ENCODE measurements around the gene VWF. TPM values are rescaled to one million over a fixed set of nuclear protein-coding genes. Genes with fewer than 3 reads are reported as not detected.
"Not testable (repeated sequence)": the region's sequence is repeated elsewhere in the genome, so short reads cannot be mapped to it uniquely, and the experiment has no call there.

Gene VWF
- total RNA-seq, 4 donors from 2014 or later, result 163 to 367 (median 253) TPM

GRCh38 chr12:6026998-6027397, 97.5 kb downstream of the VWF start:
- WGBS, result 77% methylated on average over 6 of the region's 6 CpGs
- no peak for TF ChIP-seq POLR2AphosphoS5 (IDR thresholded peaks at IDR 0.05)
- no peak for TF ChIP-seq POLR2A (IDR thresholded peaks at IDR 0.05; ENCODE audit: low read depth)
- no peak for TF ChIP-seq CTCF (IDR thresholded peaks at IDR 0.05)
- no peak for TF ChIP-seq EP300 (IDR thresholded peaks at IDR 0.05)
- Histone ChIP-seq H3K4me3 (no peak overlapping the region), H3K27me3 (no peaks in the 10 kb centered on the region), H3K9me3 (peaks cover 0 to 5% (median 2%) of the 10 kb centered on the region in 4 donors), H3K27ac (replicated peaks in 1 of 4) (no peak overlapping the region), H3K36me3 (peaks cover 0 to 73% (median 1%) of the 10 kb centered on the region in 4 donors), H3K4me1 (no peaks in the 10 kb centered on the region)
- intact Hi-C loops (cut with DNase I), result no loop called here
- DNase-seq (ENCODE audit: extremely low spot score), result no peak

- DNase-seq (ENCODE audit: extremely low spot score); H3K4me3 ChIP-seq; intact Hi-C loops (cut with DNase I); H3K9me3 ChIP-seq; H3K27me3 ChIP-seq; H3K4me1 ChIP-seq; H3K27ac ChIP-seq (replicated peaks in 1 of 4): not testable (repeated sequence)
- peaks cover 0 to 71% (median 2%) of the 10 kb centered on the region in 4 donors for H3K36me3 ChIP-seq
- 93% methylated on average over 7 of the region's 9 CpGs for WGBS
These were observed 98.7 kb downstream of the VWF start for GRCh38 chr12:6025703-6026298.

- peak; percentile 42 for DNase-seq (ENCODE audit: extremely low spot score)
- intact Hi-C loops (cut with DNase I), result not testable (repeated sequence)
These were observed 100.4 kb downstream of the VWF start for GRCh38 chr12:6024066-6024465.

GRCh38 chr12:6020930-6021329, 103.5 kb downstream of the VWF start:
- H3K4me1 ChIP-seq, result no peaks in the 10 kb centered on the region
- no peak for DNase-seq (ENCODE audit: extremely low spot score)
- no peaks in the 10 kb centered on the region for H3K27me3 ChIP-seq
- no peaks in the 10 kb centered on the region for H3K9me3 ChIP-seq
- no peak overlapping the region for H3K4me3 ChIP-seq
- TF ChIP-seq EP300 (IDR thresholded peaks at IDR 0.05) (no peak), POLR2AphosphoS5 (IDR thresholded peaks at IDR 0.05) (no peak), CTCF (IDR thresholded peaks at IDR 0.05) (no peak), POLR2A (IDR thresholded peaks at IDR 0.05; ENCODE audit: low read depth) (no peak)
- H3K27ac ChIP-seq (replicated peaks in 1 of 4), result no peak overlapping the region
- peaks cover 0 to 80% (median 7%) of the 10 kb centered on the region in 4 donors for H3K36me3 ChIP-seq
- intact Hi-C loops (cut with DNase I), result no loop called here
- 59% methylated on average over 5 of the region's 5 CpGs for WGBS

More at GRCh38 chr12:6024066-6024465, 100.4 kb downstream of the VWF start:
- H3K36me3 ChIP-seq, result peaks cover 0 to 69% (median 3%) of the 10 kb centered on the region in 4 donors
- H3K9me3 ChIP-seq; H3K27ac ChIP-seq (replicated peaks in 1 of 4); H3K4me1 ChIP-seq; H3K4me3 ChIP-seq; H3K27me3 ChIP-seq: not testable (repeated sequence)
- 67% methylated on average over 2 of the region's 2 CpGs for WGBS

GRCh38 chr12:6020511-6020910, 104.0 kb downstream of the VWF start:
- H3K9me3 ChIP-seq; H3K27me3 ChIP-seq; H3K4me1 ChIP-seq; intact Hi-C loops (cut with DNase I); H3K27ac ChIP-seq (replicated peaks in 1 of 4); H3K4me3 ChIP-seq; DNase-seq (ENCODE audit: extremely low spot score): not testable (repeated sequence)
- H3K36me3 ChIP-seq, result peaks cover 0 to 80% (median 7%) of the 10 kb centered on the region in 4 donors
- WGBS, result 58% methylated on average over 3 of the region's 10 CpGs

GRCh38 chr12:6019256-6019655, 105.2 kb downstream of the VWF start:
- DNase-seq (ENCODE audit: extremely low spot score); H3K4me1 ChIP-seq; H3K27ac ChIP-seq (replicated peaks in 1 of 4); H3K27me3 ChIP-seq; intact Hi-C loops (cut with DNase I); H3K4me3 ChIP-seq; H3K9me3 ChIP-seq: not testable (repeated sequence)
- WGBS, result 98% methylated on average over 9 of the region's 24 CpGs
- H3K36me3 ChIP-seq, result peaks cover 0 to 78% (median 7%) of the 10 kb centered on the region in 4 donors

- intact Hi-C loops (cut with DNase I), result no loop called here
- no peaks in the 10 kb centered on the region for H3K27me3 ChIP-seq
- DNase-seq (ENCODE audit: extremely low spot score), result peak; percentile 86
These were observed 106.2 kb downstream of the VWF start for GRCh38 chr12:6018265-6018664.

More at GRCh38 chr12:6018265-6018664, 106.2 kb downstream of the VWF start:
- no peaks in the 10 kb centered on the region for H3K4me1 ChIP-seq
- H3K4me3 ChIP-seq, result no peak overlapping the region
- TF ChIP-seq CTCF (IDR thresholded peaks at IDR 0.05) (no peak), POLR2A (IDR thresholded peaks at IDR 0.05; ENCODE audit: low read depth) (no peak), POLR2AphosphoS5 (IDR thresholded peaks at IDR 0.05) (no peak), EP300 (IDR thresholded peaks at IDR 0.05) (no peak)
- no peaks in the 10 kb centered on the region for H3K9me3 ChIP-seq
- WGBS, result 90% methylated on average over 8 of the region's 10 CpGs
- peaks cover 0 to 78% (median 8%) of the 10 kb centered on the region in 4 donors for H3K36me3 ChIP-seq
- no peak overlapping the region for H3K27ac ChIP-seq (replicated peaks in 1 of 4)
